HCT116 (cell line): ENCODE data around the gene LIMS2.

ENCODE experiments used
- CBX3 ChIP-seq: IDR thresholded peaks from 2 replicates; pipeline ENCODE4 v1.6.1; 2012; ENCODE audit warnings: low read depth
- CTCF ChIP-seq, 3 experiments: fragments of 200-600 bp in 1 of 3; sonication (generic) in 1 of 3; IDR thresholded peaks in 2 of 3; conservative IDR thresholded peaks in 1 of 3; 2 replicates each; pipeline ENCODE4 v1.5.1; 2012 to 2017; ENCODE audit warnings: low read depth in 2 of 3, low read length in 2 of 3, antibody characterized with exemption in 1 of 3, borderline replicate concordance in 1 of 3, control low read depth in 1 of 3, mild to moderate bottlenecking in 1 of 3, mixed read lengths in 1 of 3, mixed run types in 1 of 3, moderate library complexity in 1 of 3; ENCODE audit not compliant: insufficient read depth in 1 of 3
- EZH2 ChIP-seq: fragments of 200-600 bp; sonication (generic); IDR thresholded peaks from 2 replicates; pipeline ENCODE4 v1.6.1; 2017; ENCODE audit warnings: antibody characterized with exemption, mixed run types
- EZH2phosphoT487 ChIP-seq: fragments of 200-600 bp; IDR thresholded peaks from 2 replicates; pipeline ENCODE4 v1.6.1; 2018; ENCODE audit warnings: antibody characterized with exemption, borderline replicate concordance
- MAX ChIP-seq: IDR thresholded peaks from 2 replicates; pipeline ENCODE4 v1.6.1; 2012
- POLR2A ChIP-seq: IDR thresholded peaks from 2 replicates; pipeline ENCODE4 v1.7.0; 2011; ENCODE audit warnings: borderline replicate concordance; ENCODE audit not compliant: insufficient read depth, insufficient read length; ENCODE audit errors: extremely low read depth
- REST ChIP-seq: IDR thresholded peaks from 2 replicates; pipeline ENCODE4 v1.6.1; 2012; ENCODE audit warnings: low read depth
- SIN3A ChIP-seq: IDR thresholded peaks from 2 replicates; pipeline ENCODE4 v1.6.1; 2012; ENCODE audit warnings: low read depth
- SP1 ChIP-seq: IDR thresholded peaks from 2 replicates; pipeline ENCODE4 v1.6.1; 2012; ENCODE audit warnings: low read depth
- SRF ChIP-seq: IDR thresholded peaks from 2 replicates; pipeline ENCODE4 v1.6.1; 2012; ENCODE audit warnings: low read depth
- ZNF274 ChIP-seq: fragments of 200-500 bp; sonication (Bioruptor generic); IDR thresholded peaks from 2 replicates; pipeline ENCODE4 v1.6.1; 2014; ENCODE audit warnings: mild to moderate bottlenecking, low read depth, low read length, inconsistent platforms
- TF ChIP-seq, protein P1 (sequence below): IDR thresholded peaks from 2 replicates; pipeline ENCODE4 v1.6.1; 2011; ENCODE audit warnings: mild to moderate bottlenecking, low read length, moderate library complexity; ENCODE audit not compliant: insufficient replicate concordance; ENCODE audit errors: extremely low read depth

GRCh38 chr2:127697482-127698180 lies 22.3 kb upstream of the LIMS2 start:
- TF ChIP-seq EZH2phosphoT487: no peak
- TF ChIP-seq CTCF (IDR thresholded peaks at IDR 0.05 in 2 of 3, conservative IDR thresholded peaks at IDR 0.05 in 1 of 3; ENCODE audit: borderline replicate concordance in 1 of 3, insufficient read depth in 1 of 3, low read depth in 2 of 3, low read length in 2 of 3): no peak
- no peak for TF ChIP-seq SIN3A
- no peak for TF ChIP-seq CBX3
- no peak for TF ChIP-seq SRF
- TF ChIP-seq SP1: no peak
- TF ChIP-seq EZH2: no peak
- no peak for TF ChIP-seq REST
- no peak for TF ChIP-seq POLR2A
- no peak for TF ChIP-seq ZNF274
- TF ChIP-seq, protein P1, sequence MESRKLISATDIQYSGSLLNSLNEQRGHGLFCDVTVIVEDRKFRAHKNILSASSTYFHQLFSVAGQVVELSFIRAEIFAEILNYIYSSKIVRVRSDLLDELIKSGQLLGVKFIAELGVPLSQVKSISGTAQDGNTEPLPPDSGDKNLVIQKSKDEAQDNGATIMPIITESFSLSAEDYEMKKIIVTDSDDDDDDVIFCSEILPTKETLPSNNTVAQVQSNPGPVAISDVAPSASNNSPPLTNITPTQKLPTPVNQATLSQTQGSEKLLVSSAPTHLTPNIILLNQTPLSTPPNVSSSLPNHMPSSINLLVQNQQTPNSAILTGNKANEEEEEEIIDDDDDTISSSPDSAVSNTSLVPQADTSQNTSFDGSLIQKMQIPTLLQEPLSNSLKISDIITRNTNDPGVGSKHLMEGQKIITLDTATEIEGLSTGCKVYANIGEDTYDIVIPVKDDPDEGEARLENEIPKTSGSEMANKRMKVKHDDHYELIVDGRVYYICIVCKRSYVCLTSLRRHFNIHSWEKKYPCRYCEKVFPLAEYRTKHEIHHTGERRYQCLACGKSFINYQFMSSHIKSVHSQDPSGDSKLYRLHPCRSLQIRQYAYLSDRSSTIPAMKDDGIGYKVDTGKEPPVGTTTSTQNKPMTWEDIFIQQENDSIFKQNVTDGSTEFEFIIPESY: no peak
- no peak for TF ChIP-seq MAX
